HTERT RPE-1 (cell line): Measurements from ENCODE around the gene ADARB2.

Source experiments
- in situ Hi-C: fragments of 300-500 bp; cut with MboI; formaldehyde crosslinking; loops from 4 replicates; pipeline ENCODE4 v1.14.3; 2020; ENCODE audit warnings: low sequenced_read_pairs

Gene ADARB2

GRCh38 chr10:1598393-1599153 is 138.8 kb downstream of the ADARB2 start:
- in situ Hi-C loops, result no loop called here

- in situ Hi-C loops, result no loop called here
These were observed 139.8 kb downstream of the ADARB2 start for GRCh38 chr10:1597370-1598146.

- in situ Hi-C loops, result no loop called here
These were observed 140.7 kb downstream of the ADARB2 start for GRCh38 chr10:1596482-1597099.

DNA sequence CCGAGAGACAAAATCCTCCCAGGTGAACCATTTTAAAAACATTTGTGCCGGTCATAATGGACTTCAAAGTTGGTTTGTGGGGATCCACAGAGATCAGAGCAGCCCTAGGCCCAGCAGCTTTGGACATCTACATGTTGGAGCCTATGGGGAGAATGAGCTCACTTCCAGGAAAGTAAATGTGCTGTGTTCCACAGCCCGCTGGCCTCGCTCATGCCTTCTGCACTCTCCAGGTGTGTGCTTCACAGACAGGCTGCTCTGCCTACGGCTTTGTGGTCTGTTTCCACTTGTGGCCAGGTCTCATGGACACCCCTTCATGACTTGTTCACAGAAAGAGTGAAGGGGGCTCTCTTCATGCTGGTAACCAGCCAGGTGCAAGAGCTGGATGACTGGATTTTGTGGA is 141.6 kb downstream of the ADARB2 start:
- in situ Hi-C loops, result no loop called here

- in situ Hi-C loops, result no loop called here
These were observed 142.1 kb downstream of the ADARB2 start for GRCh38 chr10:1595242-1595600.

GRCh38 chr10:1594372-1595241 is 142.7 kb downstream of the ADARB2 start:
- in situ Hi-C loops, result no loop called here

- in situ Hi-C loops, result no loop called here
These were observed 145.6 kb downstream of the ADARB2 start for GRCh38 chr10:1591742-1592141.

GRCh38 chr10:1591045-1591444 is 146.3 kb downstream of the ADARB2 start:
- in situ Hi-C loops, result no loop called here

- in situ Hi-C loops, result no loop called here
These were observed 148.1 kb downstream of the ADARB2 start for GRCh38 chr10:1589257-1589656.

DNA sequence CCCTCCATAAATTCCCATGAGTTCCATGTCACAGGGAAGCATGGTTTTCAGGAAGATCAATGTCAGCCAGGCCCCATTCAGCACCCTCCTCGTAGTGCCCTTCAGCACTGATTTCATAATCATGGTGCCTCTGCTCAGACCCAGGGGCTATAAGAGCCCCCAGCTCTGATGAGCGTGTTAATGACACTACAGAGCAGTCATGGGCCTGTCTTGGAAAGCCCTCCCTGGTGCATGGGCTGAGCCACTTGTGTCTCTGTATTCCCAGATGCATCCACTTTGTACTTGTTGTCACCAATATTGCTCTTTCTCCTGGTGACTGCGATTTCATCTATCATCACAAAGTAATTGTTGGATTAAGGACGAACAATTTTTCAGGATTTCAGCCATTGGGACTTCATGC is 154.6 kb downstream of the ADARB2 start:
- in situ Hi-C loops, result no loop called here

DNA sequence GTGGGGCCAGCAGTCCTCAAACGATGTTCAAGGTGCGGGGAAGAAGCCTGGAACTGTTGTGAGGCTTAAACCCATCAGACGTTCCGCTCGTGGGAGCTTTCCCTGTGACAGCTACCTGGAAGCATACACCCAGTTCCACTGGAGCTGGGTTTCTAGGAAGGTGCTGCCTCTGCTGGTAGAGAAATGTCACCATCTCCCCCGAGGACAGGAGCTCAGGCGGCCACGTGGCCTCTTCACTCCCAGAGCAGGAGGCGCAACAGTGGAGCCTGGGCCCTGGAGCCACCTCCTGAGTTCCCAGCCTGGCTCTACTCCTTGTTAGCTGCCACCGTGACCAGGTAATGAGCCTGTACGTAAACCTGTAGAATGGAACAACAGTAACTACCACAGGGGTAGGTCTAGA is 156.1 kb downstream of the ADARB2 start:
- in situ Hi-C loops, result no loop called here

DNA sequence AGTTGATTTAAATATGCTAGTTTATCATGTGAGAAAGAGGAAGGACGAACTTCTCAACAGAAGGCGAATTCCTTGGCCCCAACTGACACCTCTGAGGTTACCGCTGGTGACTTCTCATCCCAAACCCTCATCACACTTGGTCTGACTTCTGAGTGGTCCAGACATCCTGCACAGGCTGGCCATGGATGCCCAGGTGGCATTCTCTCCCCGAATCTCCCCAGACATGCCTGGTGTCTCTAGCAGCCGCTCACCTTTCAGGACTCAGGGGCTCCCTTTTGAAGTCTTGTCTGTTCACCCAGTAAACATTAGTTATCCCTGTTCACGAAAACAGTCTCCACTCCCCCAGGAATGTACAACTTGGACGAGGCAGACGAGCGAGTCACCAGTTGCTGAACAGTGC is 157.7 kb downstream of the ADARB2 start:
- in situ Hi-C loops, result no loop called here

GRCh38 chr10:1579141-1579491 is 158.2 kb downstream of the ADARB2 start:
- in situ Hi-C loops, result no loop called here

- in situ Hi-C loops, result no loop called here
These were observed 158.8 kb downstream of the ADARB2 start for GRCh38 chr10:1578392-1579140.

DNA sequence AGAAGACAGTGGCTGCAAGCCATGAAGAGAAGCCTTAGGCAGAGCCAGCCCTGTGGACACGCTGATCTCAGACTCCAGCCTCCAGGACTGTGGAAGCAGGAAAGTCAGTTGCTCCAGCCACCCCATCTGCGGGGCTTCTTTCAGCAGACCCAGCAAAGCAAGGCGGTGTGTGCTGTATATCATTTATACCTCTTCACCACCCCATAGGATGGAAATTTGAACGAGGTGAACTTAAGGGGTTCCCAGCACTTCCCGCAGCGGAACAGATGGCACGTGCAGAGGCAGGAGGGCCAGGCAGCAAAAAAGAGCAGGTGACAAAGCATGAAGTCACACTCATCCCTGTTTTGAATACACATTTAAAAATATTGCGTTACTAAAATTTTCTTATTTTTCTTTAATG is 159.4 kb downstream of the ADARB2 start:
- in situ Hi-C loops, result no loop called here

DNA sequence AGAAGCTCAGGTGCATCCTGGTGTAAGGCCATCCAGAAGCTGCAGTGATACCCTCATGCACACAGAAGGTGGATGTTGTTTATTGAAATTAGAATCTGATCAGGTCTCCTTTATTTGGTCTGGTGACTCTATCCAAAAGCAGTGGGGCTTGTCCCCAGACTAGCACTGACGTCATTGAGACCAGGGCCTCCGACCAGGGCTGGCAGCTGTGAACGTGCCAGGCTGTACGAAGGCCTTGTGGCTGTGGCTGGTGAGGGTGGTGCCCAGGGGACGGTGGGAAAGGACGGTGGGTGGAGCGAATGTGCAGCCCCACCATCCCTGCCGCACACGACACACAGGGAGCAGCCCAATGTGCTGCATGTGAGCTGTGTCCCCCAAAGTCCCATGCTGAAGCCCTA is 160.0 kb downstream of the ADARB2 start:
- in situ Hi-C loops, result no loop called here

- in situ Hi-C loops, result no loop called here
These were observed 160.6 kb downstream of the ADARB2 start for GRCh38 chr10:1576467-1577372.

DNA sequence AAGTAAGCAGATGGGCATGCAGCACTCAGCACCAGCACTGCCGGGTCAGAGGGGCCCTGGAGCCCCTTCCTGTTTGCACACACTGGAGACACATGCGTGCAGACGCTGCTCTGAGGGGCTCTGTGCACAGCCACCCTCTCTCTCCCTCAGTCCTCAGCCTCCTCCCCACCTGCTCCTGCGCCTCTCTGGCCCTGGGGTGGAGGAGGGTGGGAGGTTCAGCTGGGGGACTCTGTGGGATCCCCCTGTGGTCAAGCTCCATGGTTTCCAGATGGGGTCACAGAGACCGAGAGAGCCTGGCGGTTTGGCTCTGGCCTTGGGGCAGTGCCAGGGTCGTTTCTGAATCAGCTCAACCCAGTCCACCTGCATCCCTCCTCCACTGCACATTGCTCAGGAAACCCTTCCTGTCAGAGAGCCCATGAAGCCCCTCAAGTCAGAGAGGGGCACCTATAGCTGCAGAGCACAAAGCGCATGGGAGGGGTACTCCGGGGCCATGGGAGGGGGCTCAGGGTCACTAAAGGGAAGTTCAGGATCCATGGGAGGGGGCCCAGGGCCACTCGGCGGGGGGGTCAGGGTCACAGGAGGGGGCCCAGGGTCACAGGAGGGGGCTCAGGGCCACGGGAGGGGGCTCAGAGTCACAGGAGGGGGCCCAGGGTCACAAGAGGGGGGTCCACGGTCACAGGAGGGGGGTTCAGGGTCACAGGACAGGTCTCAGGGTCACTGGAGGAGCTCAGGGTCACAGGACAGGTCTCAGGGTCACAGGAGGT is 161.7 kb downstream of the ADARB2 start:
- in situ Hi-C loops, result no loop called here

DNA sequence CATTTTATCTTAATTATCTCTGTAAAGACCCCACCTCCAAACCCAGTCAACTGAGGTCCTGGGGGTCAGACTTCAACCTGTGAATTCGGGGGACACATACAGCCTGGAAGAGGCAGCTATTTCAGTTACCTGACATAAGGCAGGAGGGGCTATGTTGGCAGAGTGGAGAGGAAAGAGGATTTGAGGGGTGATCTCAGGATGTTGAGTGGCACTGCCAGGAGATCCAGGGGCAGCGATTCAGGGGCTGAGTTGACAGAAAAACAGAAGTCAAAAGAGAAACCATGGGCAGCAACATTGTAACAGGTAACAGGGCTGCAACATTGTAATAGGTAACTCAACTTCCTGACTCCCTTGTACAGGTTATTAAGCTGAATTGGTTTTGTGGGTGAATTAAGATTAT is 162.6 kb downstream of the ADARB2 start:
- in situ Hi-C loops, result no loop called here
